ENCODE data around the gene PCDH9. TPM values are rescaled to one million over a fixed set of nuclear protein-coding genes. Genes with fewer than 3 reads are reported as not detected.

Gene PCDH9
- total and polyA plus RNA-seq, 2 experiments from 2014 or later, result 0.31 to 0.52 TPM

GRCh38 chr13:66265371-66265770 is 964.8 kb downstream of the PCDH9 start:
- Histone ChIP-seq H3K79me2 (replicated peaks; ENCODE audit: insufficient read depth) (no peaks in the 10 kb centered on the region), H3K27ac (ENCODE audit: low read depth) (no peak overlapping the region), H3K9me2 (ENCODE audit: insufficient read depth) (peaks cover 6% of the 10 kb centered on the region; the same call in 1 of the 2 replicates), H2AFZ (no peak overlapping the region), H3K27me3 (ENCODE audit: insufficient read depth) (no peaks in the 10 kb centered on the region), H3K36me3 (ENCODE audit: insufficient read depth) (no peaks in the 10 kb centered on the region), H4K20me1 (replicated peaks; ENCODE audit: insufficient read depth) (no peaks in the 10 kb centered on the region), H3F3A (replicated peaks; ENCODE audit: low read depth) (no peaks in the 10 kb centered on the region), H3K4me1 (ENCODE audit: insufficient read depth) (no peaks in the 10 kb centered on the region), H3K4me3 (no peak overlapping the region), H3K4me2 (no peak overlapping the region)
- no peak for DNase-seq (ENCODE audit: low spot score)
- peaks cover 4% of the 10 kb centered on the region; the same call in 2 of the 3 replicates for H3K36me3 Mint-ChIP-seq (ENCODE audit: low read depth)
- no peaks in the 10 kb centered on the region; the same call in 2 of the 3 replicates for H3K4me1 Mint-ChIP-seq
- H3K9me3 Mint-ChIP-seq, result peaks cover 5% of the 10 kb centered on the region
- H3K27ac Mint-ChIP-seq, result no peak overlapping the region
- H3K27me3 Mint-ChIP-seq (ENCODE audit: insufficient read depth, low read depth, poor library complexity), result peaks cover 4% of the 10 kb centered on the region
- no peak for TF ChIP-seq CTCF (conservative IDR thresholded peaks at IDR 0.05; ENCODE audit: low read depth in 2 of 2)
- no peak for TF ChIP-seq ZNF462 (CRISPR knock-in tag; IDR thresholded peaks at IDR 0.05)
- no peak for TF ChIP-seq REST (IDR thresholded peaks at IDR 0.05; ENCODE audit: unreplicated experiment)
- TF ChIP-seq CREB1 (CRISPR knock-in tag; IDR thresholded peaks at IDR 0.05; ENCODE audit: low read depth), result no peak
- no peak for TF ChIP-seq ZNF331 (CRISPR knock-in tag; IDR thresholded peaks at IDR 0.05; ENCODE audit: low read depth)
- TF ChIP-seq NANOG (IDR thresholded peaks at IDR 0.05; ENCODE audit: borderline replicate concordance), result no peak
- ATAC-seq, result no peak
- H3K4me3 Mint-ChIP-seq, result no peak overlapping the region

Measured in GM23338 (cell line).